ENCODE results near the gene SH3RF1.

Gene SH3RF1

GRCh38 chr4:169151671-169152070, 119.1 kb downstream of the SH3RF1 start:
- H4K12ac ChIP-seq (ENCODE audit: low read depth, low read length) = no peak overlapping the region
- peaks cover 0 to 4% of the 10 kb centered on the region in 2 experiments for H3K4me1 ChIP-seq (ENCODE audit: control insufficient read depth in 1 of 2, insufficient read depth in 2 of 2, low read length in 2 of 2)
- no peak overlapping the region for H4K8ac ChIP-seq (ENCODE audit: low read depth, low read length)
- no peak overlapping the region for H2BK5ac ChIP-seq (ENCODE audit: low read depth, low read length, poor library complexity)
- H3K79me1 ChIP-seq (ENCODE audit: low read length) = no peaks in the 10 kb centered on the region
- H3K4ac ChIP-seq (ENCODE audit: low read depth, low read length) = no peak overlapping the region
- WGBS (ENCODE audit: extremely low coverage, insufficient coverage, insufficient read length) = no CpG with 5 or more reads among the region's 2 CpGs
- H2BK120ac ChIP-seq (ENCODE audit: insufficient read depth, low read length, poor library complexity) = no peak overlapping the region
- no peak overlapping the region for H4K91ac ChIP-seq (ENCODE audit: low read depth, low read length)
- DNase-seq = no peak
- no peak overlapping the region for H2AFZ ChIP-seq (ENCODE audit: insufficient read depth, low read length, poor library complexity)
- H3K23ac ChIP-seq (ENCODE audit: low read length) = no peak overlapping the region
- no peak overlapping the region for H3K4me2 ChIP-seq (ENCODE audit: low read length)
- H3K36me3 ChIP-seq (ENCODE audit: control insufficient read depth in 1 of 2, insufficient read depth in 2 of 2, low read length in 2 of 2) = peaks cover 4 to 6% of the 10 kb centered on the region in 2 experiments
- no peaks in the 10 kb centered on the region for H3K27me3 ChIP-seq (ENCODE audit: insufficient read depth, low read length)
- H3K4me3 ChIP-seq (ENCODE audit: low read depth, low read length) = no peak overlapping the region
- no peaks in the 10 kb centered on the region for H3K9me3 ChIP-seq (ENCODE audit: insufficient read depth, low read depth, low read length)
- no peak overlapping the region for H3K27ac ChIP-seq (ENCODE audit: low read depth, low read length)
- H3K18ac ChIP-seq (ENCODE audit: low read length) = no peak overlapping the region
- no peaks in the 10 kb centered on the region for H3K79me2 ChIP-seq (ENCODE audit: control insufficient read depth, insufficient read depth, low read length, poor library complexity)
- H2AK5ac ChIP-seq (ENCODE audit: low read length) = no peak overlapping the region
- H3K14ac ChIP-seq (ENCODE audit: low read length) = no peak overlapping the region
- H2BK12ac ChIP-seq (ENCODE audit: low read length) = no peak overlapping the region
- no peak overlapping the region for H3K9ac ChIP-seq (ENCODE audit: low read length)

- Histone ChIP-seq H3K18ac (ENCODE audit: low read length) (no peak overlapping the region), H3K23ac (ENCODE audit: low read length) (no peak overlapping the region), H3K36me3 (ENCODE audit: control insufficient read depth in 1 of 2, insufficient read depth in 2 of 2, low read length in 2 of 2) (peaks cover 4 to 6% of the 10 kb centered on the region in 2 experiments), H3K9me3 (ENCODE audit: insufficient read depth, low read depth, low read length) (no peaks in the 10 kb centered on the region), H4K8ac (ENCODE audit: low read depth, low read length) (no peak overlapping the region), H2BK12ac (ENCODE audit: low read length) (no peak overlapping the region), H3K4ac (ENCODE audit: low read depth, low read length) (no peak overlapping the region), H4K91ac (ENCODE audit: low read depth, low read length) (no peak overlapping the region), H3K79me2 (ENCODE audit: control insufficient read depth, insufficient read depth, low read length, poor library complexity) (no peaks in the 10 kb centered on the region), H2AK5ac (ENCODE audit: low read length) (no peak overlapping the region), H3K4me3 (ENCODE audit: low read depth, low read length) (no peak overlapping the region), H3K4me1 (ENCODE audit: control insufficient read depth in 1 of 2, insufficient read depth in 2 of 2, low read length in 2 of 2) (peaks cover 0 to 2% of the 10 kb centered on the region in 2 experiments), H3K9ac (ENCODE audit: low read length) (no peak overlapping the region), H4K12ac (ENCODE audit: low read depth, low read length) (no peak overlapping the region), H2AFZ (ENCODE audit: insufficient read depth, low read length, poor library complexity) (no peak overlapping the region), H3K79me1 (ENCODE audit: low read length) (no peaks in the 10 kb centered on the region), H3K14ac (ENCODE audit: low read length) (no peak overlapping the region), H3K27ac (ENCODE audit: low read depth, low read length) (no peak overlapping the region), H2BK5ac (ENCODE audit: low read depth, low read length, poor library complexity) (no peak overlapping the region), H3K27me3 (ENCODE audit: insufficient read depth, low read length) (no peaks in the 10 kb centered on the region), H3K4me2 (ENCODE audit: low read length) (no peak overlapping the region), H2BK120ac (ENCODE audit: insufficient read depth, low read length, poor library complexity) (no peak overlapping the region)
- no CpG with 5 or more reads among the region's 5 CpGs for WGBS (ENCODE audit: extremely low coverage, insufficient coverage, insufficient read length)
- DNase-seq = peak in 1 of 2 donors; percentile 84
These were observed 120.0 kb downstream of the SH3RF1 start for GRCh38 chr4:169150806-169151205.

GRCh38 chr4:169148885-169149284, 121.9 kb downstream of the SH3RF1 start:
- no peak overlapping the region for H3K27ac ChIP-seq (ENCODE audit: low read depth, low read length)
- H3K4me3 ChIP-seq (ENCODE audit: low read depth, low read length) = no peak overlapping the region
- H3K79me2 ChIP-seq (ENCODE audit: control insufficient read depth, insufficient read depth, low read length, poor library complexity) = no peaks in the 10 kb centered on the region
- no peak overlapping the region for H4K91ac ChIP-seq (ENCODE audit: low read depth, low read length)
- no peak overlapping the region for H2BK12ac ChIP-seq (ENCODE audit: low read length)
- H3K14ac ChIP-seq (ENCODE audit: low read length) = no peak overlapping the region
- no peak overlapping the region for H3K9ac ChIP-seq (ENCODE audit: low read length)
- H3K4me1 ChIP-seq (ENCODE audit: control insufficient read depth in 1 of 2, insufficient read depth in 2 of 2, low read length in 2 of 2) = peaks cover 0 to 2% of the 10 kb centered on the region in 2 experiments
- no peak overlapping the region for H2BK5ac ChIP-seq (ENCODE audit: low read depth, low read length, poor library complexity)
- no peaks in the 10 kb centered on the region for H3K79me1 ChIP-seq (ENCODE audit: low read length)
- H3K27me3 ChIP-seq (ENCODE audit: insufficient read depth, low read length) = no peaks in the 10 kb centered on the region
- H2AK5ac ChIP-seq (ENCODE audit: low read length) = no peak overlapping the region
- H3K9me3 ChIP-seq (ENCODE audit: insufficient read depth, low read depth, low read length) = no peaks in the 10 kb centered on the region
- H2AFZ ChIP-seq (ENCODE audit: insufficient read depth, low read length, poor library complexity) = no peak overlapping the region
- peaks cover 4 to 6% of the 10 kb centered on the region in 2 experiments for H3K36me3 ChIP-seq (ENCODE audit: control insufficient read depth in 1 of 2, insufficient read depth in 2 of 2, low read length in 2 of 2)
- no peak overlapping the region for H2BK120ac ChIP-seq (ENCODE audit: insufficient read depth, low read length, poor library complexity)
- no peak overlapping the region for H3K18ac ChIP-seq (ENCODE audit: low read length)
- no peak overlapping the region for H3K4ac ChIP-seq (ENCODE audit: low read depth, low read length)
- H4K12ac ChIP-seq (ENCODE audit: low read depth, low read length) = no peak overlapping the region
- H4K8ac ChIP-seq (ENCODE audit: low read depth, low read length) = no peak overlapping the region
- no peak for DNase-seq
- H3K23ac ChIP-seq (ENCODE audit: low read length) = no peak overlapping the region
- no peak overlapping the region for H3K4me2 ChIP-seq (ENCODE audit: low read length)
- no CpG with 5 or more reads among the region's 4 CpGs for WGBS (ENCODE audit: extremely low coverage, insufficient coverage, insufficient read length)

GRCh38 chr4:169147191-169147590, 123.6 kb downstream of the SH3RF1 start:
- no CpG with 5 or more reads among the region's 3 CpGs for WGBS (ENCODE audit: extremely low coverage, insufficient coverage, insufficient read length)
- H3K4me3 ChIP-seq (ENCODE audit: low read depth, low read length) = no peak overlapping the region
- H2BK5ac ChIP-seq (ENCODE audit: low read depth, low read length, poor library complexity) = no peak overlapping the region
- no peak overlapping the region for H3K14ac ChIP-seq (ENCODE audit: low read length)
- H3K4me1 ChIP-seq (ENCODE audit: control insufficient read depth in 1 of 2, insufficient read depth in 2 of 2, low read length in 2 of 2) = peaks cover 0 to 2% of the 10 kb centered on the region in 2 experiments
- no peak overlapping the region for H2BK12ac ChIP-seq (ENCODE audit: low read length)
- peaks cover 3 to 4% of the 10 kb centered on the region in 2 experiments for H3K36me3 ChIP-seq (ENCODE audit: control insufficient read depth in 1 of 2, insufficient read depth in 2 of 2, low read length in 2 of 2)
- no peaks in the 10 kb centered on the region for H3K79me1 ChIP-seq (ENCODE audit: low read length)
- H3K4ac ChIP-seq (ENCODE audit: low read depth, low read length) = no peak overlapping the region
- no peak overlapping the region for H3K23ac ChIP-seq (ENCODE audit: low read length)
- H4K12ac ChIP-seq (ENCODE audit: low read depth, low read length) = no peak overlapping the region
- no peak overlapping the region for H3K9ac ChIP-seq (ENCODE audit: low read length)
- no peak overlapping the region for H2AK5ac ChIP-seq (ENCODE audit: low read length)
- no peak overlapping the region for H3K4me2 ChIP-seq (ENCODE audit: low read length)
- no peak overlapping the region for H3K27ac ChIP-seq (ENCODE audit: low read depth, low read length)
- no peak overlapping the region for H4K8ac ChIP-seq (ENCODE audit: low read depth, low read length)
- H4K91ac ChIP-seq (ENCODE audit: low read depth, low read length) = no peak overlapping the region
- no peaks in the 10 kb centered on the region for H3K27me3 ChIP-seq (ENCODE audit: insufficient read depth, low read length)
- no peak overlapping the region for H3K18ac ChIP-seq (ENCODE audit: low read length)
- H3K9me3 ChIP-seq (ENCODE audit: insufficient read depth, low read depth, low read length) = no peaks in the 10 kb centered on the region
- no peak overlapping the region for H2BK120ac ChIP-seq (ENCODE audit: insufficient read depth, low read length, poor library complexity)
- no peaks in the 10 kb centered on the region for H3K79me2 ChIP-seq (ENCODE audit: control insufficient read depth, insufficient read depth, low read length, poor library complexity)
- peak in 1 of 2 donors; percentile 50 for DNase-seq
- H2AFZ ChIP-seq (ENCODE audit: insufficient read depth, low read length, poor library complexity) = no peak overlapping the region

All from trophoblast cell (in vitro differentiated cells and primary cell).